ENCODE results near the gene AGRP.

AGRP gene

DNA sequence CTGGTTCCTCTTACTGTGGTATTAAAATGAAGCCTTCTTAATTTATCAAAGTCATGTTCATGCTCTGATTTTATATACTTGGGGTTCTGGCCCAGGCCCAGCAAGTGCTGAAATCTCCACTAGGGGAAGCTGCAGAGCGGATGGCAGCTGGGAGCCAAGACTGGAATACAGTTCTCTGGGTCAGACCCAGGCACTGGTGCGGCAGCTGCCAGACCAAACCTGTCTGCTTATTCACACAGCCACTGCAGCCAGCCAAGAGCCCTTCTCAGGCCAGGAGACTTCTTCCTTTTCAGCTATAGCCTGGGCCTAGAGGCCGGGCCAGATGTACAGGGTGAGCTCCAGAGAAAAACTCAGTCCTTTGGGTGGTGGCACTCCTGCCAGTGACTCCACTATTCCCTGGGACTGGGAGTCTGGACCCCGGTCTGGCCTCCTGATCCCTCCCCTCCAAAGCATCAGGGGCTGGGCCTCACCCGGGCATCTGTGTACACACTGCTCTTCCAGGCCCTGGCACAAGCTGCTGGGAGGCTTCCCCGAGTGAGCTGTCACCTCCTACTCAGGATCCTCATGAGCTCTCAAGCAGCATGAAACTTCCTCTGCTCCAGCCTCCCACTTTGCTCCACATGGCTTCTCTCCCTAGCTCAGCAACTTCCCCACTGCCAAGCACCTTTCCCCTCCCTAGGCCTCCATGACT lies 26.8 kb downstream of the AGRP start:
- peak overlapping the region in 1 of 2 donors; percentile 62 for H3K4me3 ChIP-seq (ENCODE audit: low read depth in 1 of 2, low read length in 2 of 2)
- no peaks in the 10 kb centered on the region for H3K9me3 ChIP-seq (ENCODE audit: control insufficient read depth in 1 of 2, low read length in 2 of 2)
- peaks cover 85 to 93% of the 10 kb centered on the region in 2 donors for H3K4me1 ChIP-seq (ENCODE audit: control insufficient read depth in 1 of 2, insufficient read depth in 2 of 2, low read length in 2 of 2)
- H3K36me3 ChIP-seq (ENCODE audit: control insufficient read depth in 1 of 2, insufficient read depth in 2 of 2, low read length in 2 of 2) = peaks cover 7 to 20% of the 10 kb centered on the region in 2 donors
- peak overlapping the region; percentile 47 for H3K27ac ChIP-seq (ENCODE audit: low read depth, low read length)
- peak overlapping the region; percentile 39 to 54 for H3K9ac ChIP-seq (ENCODE audit: low read depth in 1 of 2, low read length in 2 of 2)
- H3K27me3 ChIP-seq (ENCODE audit: control insufficient read depth in 1 of 2, insufficient read depth in 2 of 2, low read length in 2 of 2) = no peaks in the 10 kb centered on the region

- H3K4me1 ChIP-seq (ENCODE audit: control insufficient read depth in 1 of 2, insufficient read depth in 2 of 2, low read length in 2 of 2) = peaks cover 83 to 92% of the 10 kb centered on the region in 2 donors
- H3K36me3 ChIP-seq (ENCODE audit: control insufficient read depth in 1 of 2, insufficient read depth in 2 of 2, low read length in 2 of 2) = peaks cover 7 to 31% of the 10 kb centered on the region in 2 donors
- no peaks in the 10 kb centered on the region for H3K27me3 ChIP-seq (ENCODE audit: control insufficient read depth in 1 of 2, insufficient read depth in 2 of 2, low read length in 2 of 2)
- no peak overlapping the region for H3K4me3 ChIP-seq (ENCODE audit: low read depth in 1 of 2, low read length in 2 of 2)
- no peaks in the 10 kb centered on the region for H3K9me3 ChIP-seq (ENCODE audit: control insufficient read depth in 1 of 2, low read length in 2 of 2)
- peak overlapping the region in 1 of 2 donors; percentile 18 for H3K9ac ChIP-seq (ENCODE audit: low read depth in 1 of 2, low read length in 2 of 2)
- no peak overlapping the region for H3K27ac ChIP-seq (ENCODE audit: low read depth, low read length)
Observed at GRCh38 chr16:67454852-67455251, 28.5 kb downstream of the AGRP start.

- H3K36me3 ChIP-seq (ENCODE audit: control insufficient read depth in 1 of 2, insufficient read depth in 2 of 2, low read length in 2 of 2) = peaks cover 7 to 39% of the 10 kb centered on the region in 2 donors
Observed at GRCh38 chr16:67454104-67454503, 29.2 kb downstream of the AGRP start.

GRCh38 chr16:67451704-67452435 lies 31.5 kb downstream of the AGRP start:
- Histone ChIP-seq H3K9ac (ENCODE audit: low read depth in 1 of 2, low read length in 2 of 2) (peak overlapping the region; percentile 58 to 69), H3K9me3 (ENCODE audit: control insufficient read depth in 1 of 2, low read length in 2 of 2) (no peaks in the 10 kb centered on the region), H3K4me1 (ENCODE audit: control insufficient read depth in 1 of 2, insufficient read depth in 2 of 2, low read length in 2 of 2) (peaks cover 83 to 90% of the 10 kb centered on the region in 2 donors), H3K27ac (ENCODE audit: low read depth, low read length) (peak overlapping the region; percentile 81), H3K36me3 (ENCODE audit: control insufficient read depth in 1 of 2, insufficient read depth in 2 of 2, low read length in 2 of 2) (peaks cover 7 to 39% of the 10 kb centered on the region in 2 donors), H3K27me3 (ENCODE audit: control insufficient read depth in 1 of 2, insufficient read depth in 2 of 2, low read length in 2 of 2) (no peaks in the 10 kb centered on the region), H3K4me3 (ENCODE audit: low read depth in 1 of 2, low read length in 2 of 2) (no peak overlapping the region)

More at GRCh38 chr16:67454104-67454503, 29.2 kb downstream of the AGRP start:
- no peaks in the 10 kb centered on the region for H3K27me3 ChIP-seq (ENCODE audit: control insufficient read depth in 1 of 2, insufficient read depth in 2 of 2, low read length in 2 of 2)
- no peaks in the 10 kb centered on the region for H3K9me3 ChIP-seq (ENCODE audit: control insufficient read depth in 1 of 2, low read length in 2 of 2)
- no peak overlapping the region for H3K4me3 ChIP-seq (ENCODE audit: low read depth in 1 of 2, low read length in 2 of 2)
- no peak overlapping the region for H3K27ac ChIP-seq (ENCODE audit: low read depth, low read length)
- peaks cover 83 to 92% of the 10 kb centered on the region in 2 donors for H3K4me1 ChIP-seq (ENCODE audit: control insufficient read depth in 1 of 2, insufficient read depth in 2 of 2, low read length in 2 of 2)
- peak overlapping the region in 1 of 2 donors; percentile 8 for H3K9ac ChIP-seq (ENCODE audit: low read depth in 1 of 2, low read length in 2 of 2)

GRCh38 chr16:67451061-67451703 lies 32.2 kb downstream of the AGRP start:
- Histone ChIP-seq H3K4me1 (ENCODE audit: control insufficient read depth in 1 of 2, insufficient read depth in 2 of 2, low read length in 2 of 2) (peaks cover 84 to 90% of the 10 kb centered on the region in 2 donors), H3K4me3 (ENCODE audit: low read depth in 1 of 2, low read length in 2 of 2) (no peak overlapping the region), H3K9ac (ENCODE audit: low read depth in 1 of 2, low read length in 2 of 2) (peak overlapping the region; percentile 58 to 69), H3K36me3 (ENCODE audit: control insufficient read depth in 1 of 2, insufficient read depth in 2 of 2, low read length in 2 of 2) (peaks cover 7 to 43% of the 10 kb centered on the region in 2 donors), H3K9me3 (ENCODE audit: control insufficient read depth in 1 of 2, low read length in 2 of 2) (no peaks in the 10 kb centered on the region), H3K27me3 (ENCODE audit: control insufficient read depth in 1 of 2, insufficient read depth in 2 of 2, low read length in 2 of 2) (no peaks in the 10 kb centered on the region), H3K27ac (ENCODE audit: low read depth, low read length) (peak overlapping the region; percentile 81)

DNA sequence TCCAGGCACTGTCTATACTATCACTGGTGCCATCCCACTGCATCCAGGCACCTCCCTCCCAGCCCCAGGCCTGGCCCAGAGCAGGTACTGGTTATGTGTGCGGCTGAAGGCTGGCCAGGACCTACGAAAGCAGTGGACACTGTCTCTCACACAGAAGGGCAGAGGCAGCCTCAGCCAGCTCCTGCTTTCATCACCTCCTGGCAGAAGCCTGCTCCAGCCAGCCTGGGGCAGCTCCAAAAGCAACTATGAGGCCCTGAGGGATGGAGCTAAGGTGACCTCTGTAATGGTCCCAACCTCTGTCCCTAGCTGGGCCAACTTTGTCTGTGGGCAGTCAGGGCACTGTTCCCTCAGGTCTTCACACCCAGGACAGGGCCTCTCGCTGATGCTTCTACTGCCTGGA lies 33.6 kb downstream of the AGRP start:
- Histone ChIP-seq H3K4me1 (ENCODE audit: control insufficient read depth in 1 of 2, insufficient read depth in 2 of 2, low read length in 2 of 2) (peaks cover 95 to 97% of the 10 kb centered on the region in 2 donors), H3K9ac (ENCODE audit: low read depth in 1 of 2, low read length in 2 of 2) (peak overlapping the region in 1 of 2 donors; percentile 41), H3K9me3 (ENCODE audit: control insufficient read depth in 1 of 2, low read length in 2 of 2) (no peaks in the 10 kb centered on the region), H3K4me3 (ENCODE audit: low read depth in 1 of 2, low read length in 2 of 2) (no peak overlapping the region), H3K27me3 (ENCODE audit: control insufficient read depth in 1 of 2, insufficient read depth in 2 of 2, low read length in 2 of 2) (no peaks in the 10 kb centered on the region), H3K27ac (ENCODE audit: low read depth, low read length) (no peak overlapping the region), H3K36me3 (ENCODE audit: control insufficient read depth in 1 of 2, insufficient read depth in 2 of 2, low read length in 2 of 2) (peaks cover 11 to 53% of the 10 kb centered on the region in 2 donors)

DNA sequence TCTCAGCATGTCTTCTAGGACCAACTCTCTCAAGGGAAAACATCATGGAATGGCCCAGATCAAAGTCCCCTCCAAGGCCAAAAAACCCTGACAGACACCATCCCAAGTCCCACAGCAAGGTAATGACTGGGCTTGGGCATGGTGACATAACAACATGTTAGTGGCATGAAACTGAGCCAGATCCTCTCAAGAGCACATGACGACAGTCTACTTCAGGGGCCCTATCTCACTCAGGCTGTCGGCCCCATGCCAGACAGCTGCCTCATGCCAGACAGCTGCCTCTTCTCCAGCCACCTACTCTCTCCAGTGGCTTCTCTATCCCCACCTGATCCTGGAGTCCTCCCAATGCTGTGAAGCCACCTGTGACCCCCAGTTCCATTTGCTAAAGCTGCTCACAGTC lies 34.0 kb downstream of the AGRP start:
- Histone ChIP-seq H3K36me3 (ENCODE audit: control insufficient read depth in 1 of 2, insufficient read depth in 2 of 2, low read length in 2 of 2) (peaks cover 12 to 55% of the 10 kb centered on the region in 2 donors), H3K4me3 (ENCODE audit: low read depth in 1 of 2, low read length in 2 of 2) (no peak overlapping the region), H3K9me3 (ENCODE audit: control insufficient read depth in 1 of 2, low read length in 2 of 2) (no peaks in the 10 kb centered on the region), H3K4me1 (ENCODE audit: control insufficient read depth in 1 of 2, insufficient read depth in 2 of 2, low read length in 2 of 2) (peaks cover 97 to 98% of the 10 kb centered on the region in 2 donors), H3K27ac (ENCODE audit: low read depth, low read length) (no peak overlapping the region), H3K9ac (ENCODE audit: low read depth in 1 of 2, low read length in 2 of 2) (peak overlapping the region; percentile 41 to 47), H3K27me3 (ENCODE audit: control insufficient read depth in 1 of 2, insufficient read depth in 2 of 2, low read length in 2 of 2) (no peaks in the 10 kb centered on the region)

- Histone ChIP-seq H3K9ac (ENCODE audit: low read depth in 1 of 2, low read length in 2 of 2) (peak overlapping the region; percentile 41 to 47), H3K36me3 (ENCODE audit: control insufficient read depth in 1 of 2, insufficient read depth in 2 of 2, low read length in 2 of 2) (peaks cover 12 to 62% of the 10 kb centered on the region in 2 donors), H3K4me3 (ENCODE audit: low read depth in 1 of 2, low read length in 2 of 2) (peak overlapping the region in 1 of 2 donors; percentile 10), H3K4me1 (ENCODE audit: control insufficient read depth in 1 of 2, insufficient read depth in 2 of 2, low read length in 2 of 2) (peaks cover 97 to 98% of the 10 kb centered on the region in 2 donors), H3K9me3 (ENCODE audit: control insufficient read depth in 1 of 2, low read length in 2 of 2) (no peaks in the 10 kb centered on the region), H3K27me3 (ENCODE audit: control insufficient read depth in 1 of 2, insufficient read depth in 2 of 2, low read length in 2 of 2) (no peaks in the 10 kb centered on the region), H3K27ac (ENCODE audit: low read depth, low read length) (peak overlapping the region; percentile 47)
Observed at GRCh38 chr16:67448580-67448979, 34.8 kb downstream of the AGRP start.

DNA sequence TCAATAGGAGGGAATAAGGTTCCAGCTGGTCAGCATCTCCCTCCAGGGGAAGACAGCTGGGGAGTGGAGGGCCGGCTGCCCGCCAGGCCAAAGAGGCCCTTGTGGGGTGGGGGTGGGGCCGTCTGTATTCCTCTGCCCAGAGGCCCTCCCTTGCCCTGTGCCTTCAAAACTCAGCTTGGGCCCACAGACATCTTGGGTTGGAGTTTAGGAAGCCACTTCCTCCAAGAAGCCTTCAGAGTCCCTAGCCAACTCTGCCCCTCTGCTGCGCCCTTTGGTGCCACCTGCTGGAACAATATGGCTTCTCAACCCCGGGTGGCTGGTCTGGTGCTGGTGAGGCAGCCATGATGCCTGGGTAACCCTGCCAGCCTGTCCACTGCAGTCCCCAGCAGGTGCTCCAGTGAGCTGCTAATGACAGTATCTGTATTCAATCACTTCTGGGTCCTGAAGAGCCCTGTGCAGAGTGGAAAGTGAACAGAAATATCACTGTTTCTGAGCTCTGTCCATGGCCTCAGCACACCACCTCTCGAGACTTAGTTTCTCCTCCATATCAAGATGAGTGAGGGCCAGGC lies 35.8 kb downstream of the AGRP start:
- Histone ChIP-seq H3K36me3 (ENCODE audit: control insufficient read depth in 1 of 2, insufficient read depth in 2 of 2, low read length in 2 of 2) (peaks cover 9 to 61% of the 10 kb centered on the region in 2 donors), H3K4me3 (ENCODE audit: low read depth in 1 of 2, low read length in 2 of 2) (peak overlapping the region; percentile 1 to 2), H3K9ac (ENCODE audit: low read depth in 1 of 2, low read length in 2 of 2) (peak overlapping the region; percentile 55 to 62)

More for the DNA sequence above, 35.8 kb downstream of the AGRP start:
- Histone ChIP-seq H3K4me1 (ENCODE audit: control insufficient read depth in 1 of 2, insufficient read depth in 2 of 2, low read length in 2 of 2) (peaks cover 95 to 98% of the 10 kb centered on the region in 2 donors), H3K27me3 (ENCODE audit: control insufficient read depth in 1 of 2, insufficient read depth in 2 of 2, low read length in 2 of 2) (no peaks in the 10 kb centered on the region), H3K9me3 (ENCODE audit: control insufficient read depth in 1 of 2, low read length in 2 of 2) (no peaks in the 10 kb centered on the region), H3K27ac (ENCODE audit: low read depth, low read length) (peak overlapping the region; percentile 55)

Data from duodenal mucosa (tissue), 2 donors.